GM19043 (cell line): ENCODE measurements around the gene SMYD4.
"Not testable (repeated sequence)": the region's sequence is repeated elsewhere in the genome, so short reads cannot be mapped to it uniquely, and the experiment has no call there.

ENCODE experiments used
- ATAC-seq: cut with Tn5 transposase; IDR thresholded peaks from one replicate; pipeline ENCODE4 v1.9.1; 2021; ENCODE audit warnings: low read depth; ENCODE audit not compliant: unreplicated experiment

Gene SMYD4

GRCh38 chr17:1783834-1784611 is 45.7 kb downstream of the SMYD4 start:
- ATAC-seq = no peak

DNA sequence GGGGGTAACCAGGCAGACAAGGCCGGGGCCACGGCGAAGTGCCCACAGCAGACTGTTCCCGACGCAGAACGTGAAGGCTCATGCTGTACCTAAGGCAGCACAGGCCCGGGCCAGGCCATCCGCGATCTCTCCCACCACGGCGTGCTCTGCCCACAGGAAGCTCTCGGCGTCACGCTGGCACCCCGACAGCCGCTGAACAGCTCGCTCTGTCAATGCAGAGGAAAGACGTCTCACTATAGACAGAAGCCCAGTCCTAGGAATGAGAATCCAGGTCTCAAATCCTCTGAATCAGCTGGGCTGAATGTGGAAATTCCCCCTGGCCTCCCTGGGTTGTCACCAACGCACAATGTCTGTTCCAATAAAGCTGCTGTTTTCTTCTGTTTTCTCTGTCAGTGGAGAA is 46.4 kb downstream of the SMYD4 start:
- ATAC-seq = no peak

DNA sequence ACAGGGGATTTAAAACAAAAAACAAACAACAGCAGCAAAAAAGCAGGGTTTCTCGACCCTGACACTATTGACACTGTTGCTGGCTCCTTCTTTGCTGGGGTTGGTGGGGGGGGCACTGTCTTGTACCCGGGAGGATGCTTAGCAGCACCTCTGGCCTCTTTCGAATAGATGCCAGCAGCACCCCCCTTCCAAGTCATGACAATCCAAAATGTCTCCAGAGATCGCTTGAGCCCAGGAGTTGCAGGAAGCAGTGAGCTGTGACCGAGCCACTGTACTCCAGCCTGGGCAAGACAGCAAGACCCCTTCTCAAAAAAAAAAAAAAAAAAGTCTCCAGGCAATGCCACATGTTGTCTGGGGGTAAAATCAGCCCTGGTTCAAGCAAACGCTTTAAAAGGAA is 47.5 kb downstream of the SMYD4 start:
- no peak for ATAC-seq

- no peak for ATAC-seq
These were observed 50.1 kb downstream of the SMYD4 start for GRCh38 chr17:1779571-1780131.

DNA sequence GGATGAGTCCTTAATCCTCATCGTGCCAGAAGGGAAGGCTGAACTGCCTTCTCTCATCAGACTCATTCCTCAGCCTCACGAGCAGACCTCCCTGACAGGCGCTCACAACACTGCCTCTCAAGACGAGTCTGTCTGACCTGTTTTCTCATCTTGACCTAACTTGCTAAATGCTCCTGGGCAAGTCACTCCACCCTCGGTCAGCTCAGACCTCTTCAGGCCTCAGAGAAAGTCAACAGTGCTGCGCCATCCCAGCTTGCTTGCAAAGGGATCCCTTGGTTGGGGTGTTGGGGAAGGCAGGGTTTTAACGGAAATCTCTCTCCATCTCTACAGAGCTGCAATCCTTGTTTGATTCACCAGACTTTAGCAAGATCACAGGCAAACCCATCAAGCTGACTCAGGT is 52.8 kb downstream of the SMYD4 start:
- ATAC-seq = no peak

- no peak for ATAC-seq
These were observed 53.4 kb downstream of the SMYD4 start for GRCh38 chr17:1776328-1776727.

DNA sequence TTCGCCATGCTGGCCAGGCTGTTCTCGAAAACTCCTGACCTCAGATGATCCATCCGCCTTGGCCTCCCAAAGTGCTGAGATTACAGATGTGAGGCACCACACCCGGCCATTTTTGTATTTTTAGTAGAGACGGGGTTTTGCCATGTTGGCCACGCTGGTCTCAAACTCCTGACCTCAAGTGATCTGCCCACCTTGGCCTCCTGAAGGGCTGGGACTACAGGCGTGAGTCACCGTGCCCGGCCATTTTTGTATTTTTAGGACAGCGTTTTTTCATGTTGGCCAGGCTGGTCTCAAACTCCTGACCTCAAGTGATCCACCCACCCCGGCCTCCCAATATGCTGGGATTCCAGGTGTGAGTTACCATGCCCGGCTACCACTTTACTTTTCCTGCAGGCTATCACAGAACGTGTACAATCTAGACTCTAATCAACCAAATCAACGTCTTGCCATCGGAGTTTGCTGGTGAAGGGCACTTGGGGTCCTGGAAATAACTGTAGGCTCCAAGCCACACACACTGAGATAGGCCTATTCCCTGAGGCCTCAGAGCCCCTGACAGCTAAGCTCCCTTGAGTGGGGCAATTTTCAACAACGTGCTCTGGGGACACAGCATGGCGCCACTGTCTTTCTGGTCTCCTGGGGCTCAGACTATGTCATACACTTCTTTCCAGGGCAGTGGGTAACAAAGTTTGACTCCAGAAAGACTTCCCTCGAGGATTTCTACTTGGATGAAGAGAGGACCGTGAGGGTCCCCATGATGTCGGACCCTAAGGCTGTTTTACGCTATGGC is 55.1 kb downstream of the SMYD4 start:
- ATAC-seq = no peak

- no peak for ATAC-seq
These were observed 56.0 kb downstream of the SMYD4 start for GRCh38 chr17:1773696-1774181.

GRCh38 chr17:1773000-1773695 is 56.6 kb downstream of the SMYD4 start:
- ATAC-seq = not testable (repeated sequence)

- no peak for ATAC-seq
These were observed 59.8 kb downstream of the SMYD4 start for GRCh38 chr17:1769822-1770477.

DNA sequence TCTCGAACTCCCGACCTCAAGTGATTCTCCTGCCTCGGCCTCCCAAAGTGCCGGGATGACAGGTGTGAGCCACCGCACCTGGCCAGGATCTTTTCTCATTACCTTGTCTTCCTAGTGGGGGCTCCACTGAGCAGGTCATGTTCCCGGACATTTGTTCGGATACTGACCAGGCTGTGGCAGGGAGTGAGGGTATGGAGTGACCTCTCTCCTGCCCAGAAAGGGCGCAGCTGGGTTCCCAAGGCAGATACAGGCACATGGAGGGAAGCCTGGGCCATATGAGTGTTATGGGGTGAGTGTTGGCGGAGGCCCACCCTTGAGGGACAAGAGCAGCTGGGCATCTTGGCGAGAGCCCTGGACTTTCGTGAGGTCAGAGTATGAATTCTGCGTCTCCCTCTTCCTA is 62.3 kb downstream of the SMYD4 start:
- ATAC-seq = no peak

GRCh38 chr17:1766382-1767135 is 63.1 kb downstream of the SMYD4 start:
- ATAC-seq = no peak

DNA sequence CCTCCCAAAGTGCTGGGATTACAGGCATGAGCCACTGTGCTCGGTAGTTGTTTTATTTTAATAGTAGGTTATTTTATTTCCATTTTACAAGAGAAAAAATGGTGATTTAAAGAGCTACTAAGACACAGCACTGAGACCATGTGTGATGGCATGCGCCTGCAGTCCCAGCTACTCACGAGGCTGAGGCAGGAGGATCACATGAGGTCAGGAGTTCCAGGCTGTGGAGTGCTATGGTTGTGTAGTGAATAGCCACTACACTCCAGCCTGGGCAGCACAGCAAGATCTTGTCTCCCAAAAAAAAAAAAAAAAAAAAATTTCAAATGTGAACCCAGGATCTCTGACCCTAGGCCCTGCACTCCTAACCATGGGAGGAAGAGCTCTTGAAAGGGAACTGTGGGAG is 64.1 kb downstream of the SMYD4 start:
- no peak for ATAC-seq

DNA sequence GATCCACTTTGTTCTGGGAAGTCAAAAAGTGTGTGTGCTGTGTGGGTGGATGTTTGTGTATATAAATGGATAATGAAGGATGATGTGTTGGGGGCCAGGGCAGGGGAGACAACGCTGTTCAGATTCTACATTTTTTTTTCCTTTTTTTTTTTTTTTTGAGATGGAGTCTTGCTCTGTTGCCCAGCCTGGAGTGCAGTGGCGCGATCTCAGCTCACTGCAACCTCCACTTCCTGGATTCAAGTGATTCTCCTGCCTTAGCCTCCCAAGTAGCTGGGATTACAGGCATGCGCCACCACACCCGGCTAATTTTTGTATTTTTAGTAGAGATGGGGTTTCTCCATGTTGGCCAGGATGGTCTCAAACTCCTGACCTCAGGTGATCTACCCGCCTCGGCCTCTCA is 65.0 kb downstream of the SMYD4 start:
- ATAC-seq = not testable (repeated sequence)

DNA sequence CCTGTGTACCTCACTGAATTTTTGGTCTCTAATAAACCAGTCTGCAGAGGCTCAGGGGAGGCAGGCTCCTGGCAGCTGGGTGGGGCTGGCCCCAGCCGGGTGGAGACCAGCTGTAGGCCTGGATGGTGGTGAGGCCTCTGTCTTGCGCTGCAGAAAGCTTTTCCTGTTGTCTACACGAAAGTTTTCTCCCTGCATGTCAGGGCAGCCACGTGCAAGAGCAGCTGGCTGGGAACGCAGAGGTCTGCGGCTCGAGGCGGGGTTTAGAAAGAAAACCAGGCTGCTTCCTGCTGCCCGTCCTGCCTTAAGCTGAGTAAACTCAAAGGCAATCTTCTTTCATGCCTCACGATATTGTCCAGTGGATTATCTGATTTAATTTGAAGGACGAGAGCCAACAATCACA is 65.4 kb downstream of the SMYD4 start:
- no peak for ATAC-seq

- ATAC-seq = no peak
These were observed 66.5 kb downstream of the SMYD4 start for GRCh38 chr17:1762901-1763898.

DNA sequence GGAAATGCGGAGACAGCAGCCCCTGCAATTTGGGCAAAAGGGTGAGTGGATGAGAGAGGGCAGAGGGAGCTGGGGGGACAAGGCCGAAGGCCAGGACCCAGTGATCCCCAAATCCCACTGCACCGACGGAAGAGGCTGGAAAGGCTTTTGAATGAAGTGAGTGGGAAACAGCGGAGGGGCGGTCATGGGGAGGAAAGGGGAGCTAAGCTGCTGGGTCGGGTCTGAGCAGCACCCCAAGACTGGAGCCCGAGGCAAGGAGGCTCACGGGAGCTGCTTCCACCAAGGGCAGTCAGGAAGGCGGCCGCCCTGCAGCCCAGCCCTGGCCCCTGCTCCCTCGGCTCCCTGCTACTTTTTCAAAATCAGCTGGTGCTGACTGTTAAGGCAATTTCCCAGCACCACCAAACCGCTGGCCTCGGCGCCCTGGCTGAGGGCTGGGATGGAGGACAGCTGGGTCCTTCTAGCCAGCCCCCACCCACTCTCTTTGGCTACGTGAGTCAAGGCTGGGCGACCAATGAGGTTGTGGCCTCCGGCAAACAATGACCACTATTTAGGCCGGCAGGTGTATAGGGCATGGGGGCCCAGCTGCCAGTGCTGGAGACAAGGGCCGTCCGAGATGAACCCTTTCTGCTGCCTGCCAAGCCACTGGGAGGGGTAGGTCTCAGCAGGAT is 67.3 kb downstream of the SMYD4 start:
- ATAC-seq = no peak

DNA sequence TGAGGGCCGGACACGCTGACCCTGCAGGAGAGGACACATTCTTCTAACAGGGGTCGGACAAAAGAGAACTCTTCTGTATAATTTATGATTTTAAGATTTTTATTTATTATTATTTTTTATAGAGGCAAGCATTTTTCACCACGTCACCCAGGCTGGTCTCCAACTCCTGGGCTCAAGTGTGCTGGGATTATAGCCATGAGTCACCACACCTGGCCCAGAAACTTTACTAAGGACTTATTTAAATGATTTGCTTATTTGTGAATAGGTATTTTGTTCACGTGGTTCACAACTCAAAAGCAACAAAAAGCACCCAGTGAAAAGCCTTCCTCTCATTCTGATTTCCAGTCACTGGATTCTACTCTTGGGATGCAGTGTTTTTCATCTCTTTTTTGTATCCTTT is 70.2 kb downstream of the SMYD4 start:
- no peak for ATAC-seq
